Loucy (cell line): ENCODE data around the gene EML5.

Source experiments
- H2AFZ ChIP-seq: fragments of 200-600 bp; sonication (generic); 2 replicates; pipeline ENCODE4 v1.6.0; 2016; ENCODE audit warnings: antibody characterized with exemption, mild to moderate bottlenecking, low read length, moderate library complexity
- H3F3A ChIP-seq: fragments of 200-600 bp; 2 replicates; pipeline ENCODE4 v1.6.0; 2016; ENCODE audit warnings: antibody characterized with exemption, low read depth, mild to moderate bottlenecking
- H3K27me3 ChIP-seq: fragments of 200-600 bp; sonication (generic); 2 replicates; pipeline ENCODE4 v1.6.1; 2014; ENCODE audit warnings: low read length, mild to moderate bottlenecking; ENCODE audit not compliant: insufficient read depth, poor library complexity, severe bottlenecking
- H3K36me3 ChIP-seq: fragments of 200-600 bp; sonication (generic); 2 replicates; pipeline ENCODE4 v1.6.1; 2016; ENCODE audit warnings: low read length; ENCODE audit not compliant: insufficient read depth
- H3K4me1 ChIP-seq: fragments of 200-600 bp; sonication (generic); 2 replicates; pipeline ENCODE4 v1.5.1; 2014; ENCODE audit warnings: low read length, mild to moderate bottlenecking; ENCODE audit not compliant: insufficient read depth, poor library complexity, severe bottlenecking
- H3K4me2 ChIP-seq: fragments of 200-600 bp; sonication (generic); 2 replicates; pipeline ENCODE4 v1.6.0; 2014; ENCODE audit warnings: antibody characterized with exemption, low read length, low read depth, mild to moderate bottlenecking; ENCODE audit not compliant: poor library complexity, severe bottlenecking
- H3K4me3 ChIP-seq: fragments of 200-600 bp; sonication (generic); 2 replicates; pipeline ENCODE4 v1.5.1; 2014; ENCODE audit warnings: low read length, mild to moderate bottlenecking, mixed read lengths; ENCODE audit not compliant: poor library complexity, severe bottlenecking
- H3K79me2 ChIP-seq: fragments of 200-600 bp; sonication (generic); 2 replicates; pipeline ENCODE4 v1.6.1; 2014; ENCODE audit warnings: low read length; ENCODE audit not compliant: insufficient read depth
- H3K9ac ChIP-seq: fragments of 200-600 bp; sonication (generic); 2 replicates; pipeline ENCODE4 v1.6.0; 2014; ENCODE audit warnings: mild to moderate bottlenecking, low read depth, low read length, moderate library complexity; ENCODE audit not compliant: poor library complexity, severe bottlenecking
- H3K9me2 ChIP-seq: fragments of 200-600 bp; sonication (generic); replicated peaks from 2 replicates; pipeline ENCODE4 v1.6.1; 2016; ENCODE audit warnings: low read depth, low read length, mixed read lengths
- H3K9me3 ChIP-seq: fragments of 200-600 bp; sonication (generic); 2 replicates; pipeline ENCODE4 v1.6.1; 2014; ENCODE audit warnings: mild to moderate bottlenecking, antibody characterized with exemption, low read length, low read depth; ENCODE audit not compliant: insufficient read depth
- H4K20me1 ChIP-seq: fragments of 200-600 bp; sonication (generic); 2 replicates; pipeline ENCODE4 v1.6.0; 2014; ENCODE audit warnings: antibody characterized with exemption, low read length, mild to moderate bottlenecking; ENCODE audit not compliant: insufficient read depth, poor library complexity, severe bottlenecking
- CTCF ChIP-seq: fragments of 200-600 bp; sonication (generic); conservative IDR thresholded peaks from 2 replicates; pipeline ENCODE4 v1.5.1; 2014; ENCODE audit warnings: mild to moderate bottlenecking, antibody characterized with exemption, low read length
- EZH2phosphoT487 ChIP-seq: fragments of 200-600 bp; IDR thresholded peaks from 2 replicates; pipeline ENCODE4 v1.6.1; 2018; ENCODE audit warnings: antibody characterized with exemption, mild to moderate bottlenecking, moderate library complexity, borderline replicate concordance

The EML5 gene

GRCh38 chr14:88599326-88599725 lies 193.4 kb downstream of the EML5 start:
- H3K27me3 ChIP-seq, result no peaks in the 10 kb centered on the region
- H3K4me3 ChIP-seq, result no peak overlapping the region
- no peak overlapping the region for H3K4me2 ChIP-seq
- H3K36me3 ChIP-seq, result peaks cover 62% of the 10 kb centered on the region
- H3K4me1 ChIP-seq, result no peaks in the 10 kb centered on the region
- no peaks in the 10 kb centered on the region for H3F3A ChIP-seq
- no peak overlapping the region for H2AFZ ChIP-seq
- no peaks in the 10 kb centered on the region for H3K9me3 ChIP-seq
- H3K79me2 ChIP-seq, result no peaks in the 10 kb centered on the region
- no peak overlapping the region for H3K9ac ChIP-seq
- H3K9me2 ChIP-seq, result no peaks in the 10 kb centered on the region
- no peak for TF ChIP-seq EZH2phosphoT487
- no peak for TF ChIP-seq CTCF
- no peaks in the 10 kb centered on the region for H4K20me1 ChIP-seq

- Histone ChIP-seq H3K79me2 (no peaks in the 10 kb centered on the region), H3K27me3 (no peaks in the 10 kb centered on the region), H3K9ac (no peak overlapping the region), H3K9me3 (no peaks in the 10 kb centered on the region), H2AFZ (no peak overlapping the region), H3K4me2 (no peak overlapping the region), H3K36me3 (peaks cover 60% of the 10 kb centered on the region), H3K4me1 (no peaks in the 10 kb centered on the region), H3F3A (no peaks in the 10 kb centered on the region), H3K9me2 (no peaks in the 10 kb centered on the region), H4K20me1 (no peaks in the 10 kb centered on the region), H3K4me3 (no peak overlapping the region)
- TF ChIP-seq CTCF, result no peak
Measured at GRCh38 chr14:88598097-88598675, 194.6 kb downstream of the EML5 start.

- Histone ChIP-seq H3F3A (no peaks in the 10 kb centered on the region), H3K4me1 (no peaks in the 10 kb centered on the region), H4K20me1 (no peaks in the 10 kb centered on the region), H2AFZ (no peak overlapping the region), H3K9me3 (no peaks in the 10 kb centered on the region), H3K36me3 (peaks cover 58% of the 10 kb centered on the region), H3K27me3 (no peaks in the 10 kb centered on the region), H3K9me2 (no peaks in the 10 kb centered on the region), H3K9ac (no peak overlapping the region), H3K4me2 (no peak overlapping the region), H3K79me2 (no peaks in the 10 kb centered on the region), H3K4me3 (no peak overlapping the region)
- TF ChIP-seq EZH2phosphoT487 (no peak), CTCF (no peak)
Measured at GRCh38 chr14:88597601-88598000, 195.2 kb downstream of the EML5 start.
